ENCODE measurements around the gene TMEM252. TPM values are rescaled to one million over a fixed set of nuclear protein-coding genes. Genes with fewer than 3 reads are reported as not detected.

Gene TMEM252
- polyA plus RNA-seq, 1 of the 3 experiments (the other 2 are of a cell fraction) = not detected

DNA sequence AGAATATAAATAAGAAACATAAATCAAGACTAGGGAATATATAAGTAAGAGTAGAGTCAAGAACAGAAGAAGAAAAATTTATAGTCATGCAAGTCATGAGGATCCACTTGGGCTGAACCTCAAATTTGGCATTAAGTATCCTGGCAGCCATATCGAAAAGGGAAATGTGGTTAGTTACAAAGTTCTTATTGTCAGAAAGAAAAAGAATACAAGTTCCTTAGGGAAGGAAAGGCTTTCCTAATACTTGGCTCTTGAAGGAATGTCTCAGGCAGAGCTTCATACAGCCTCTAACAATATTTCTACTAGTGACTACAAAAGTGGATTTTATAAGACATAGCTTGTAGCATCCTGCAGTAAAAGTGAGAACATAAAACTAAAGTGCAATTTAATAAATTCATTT, 45.4 kb downstream of the TMEM252 start:
- DNase-seq = no peak
- Histone ChIP-seq H3K4me1 (ENCODE audit: control insufficient read depth in 1 of 2, insufficient read depth in 2 of 2, low read depth in 1 of 2, low read length in 1 of 2) (no peaks in the 10 kb centered on the region), H3K27me3 (ENCODE audit: insufficient read depth) (no peaks in the 10 kb centered on the region), H4K20me1 (ENCODE audit: insufficient read depth) (no peaks in the 10 kb centered on the region), H3K36me3 (replicated peaks in 1 of 2; ENCODE audit: control insufficient read depth in 1 of 2, insufficient read depth in 2 of 2, low read length in 1 of 2) (no peaks in the 10 kb centered on the region), H3K79me2 (ENCODE audit: insufficient read depth) (no peaks in the 10 kb centered on the region), H3K4me3 (ENCODE audit: low read depth in 2 of 2, low read length in 1 of 2) (no peak overlapping the region), H3K9me2 (no peaks in the 10 kb centered on the region), H3K9ac (no peak overlapping the region), H3K4me2 (no peak overlapping the region), H3K9me3 (no peaks in the 10 kb centered on the region), H3F3A (replicated peaks; ENCODE audit: insufficient read depth) (no peaks in the 10 kb centered on the region), H2AFZ (ENCODE audit: low read depth) (no peak overlapping the region), H3K27ac (ENCODE audit: low read depth in 2 of 2, low read length in 1 of 2) (no peak overlapping the region)
- CTCF ChIA-PET = interaction anchor here (1.3 kb wide), 1 partner anchor 13 kb away, joined by 4 read pairs; no protein-coding TSS in a partner anchor
- TF ChIP-seq GABPA (IDR thresholded peaks at IDR 0.05; ENCODE audit: low read depth) (no peak), RXRA (IDR thresholded peaks at IDR 0.05; ENCODE audit: borderline replicate concordance, low read depth) (no peak), SIN3A (IDR thresholded peaks at IDR 0.05; ENCODE audit: borderline replicate concordance, low read depth, low read length) (no peak), RAD21 (IDR thresholded peaks at IDR 0.05; ENCODE audit: low read length) (no peak), GATA2 (CRISPR knock-in tag; IDR thresholded peaks at IDR 0.05) (no peak), MXI1 (IDR thresholded peaks at IDR 0.05; ENCODE audit: low read depth, low read length) (no peak), RCOR1 (IDR thresholded peaks at IDR 0.05; ENCODE audit: low read length) (no peak), RFX5 (IDR thresholded peaks at IDR 0.05; ENCODE audit: low read length) (no peak), POLR2AphosphoS5 (IDR thresholded peaks at IDR 0.05; ENCODE audit: low read depth, low read length) (no peak), EP300 (IDR thresholded peaks at IDR 0.05; ENCODE audit: borderline replicate concordance in 1 of 2, low read depth in 1 of 2, low read length in 1 of 2) (no peak), SMC3 (IDR thresholded peaks at IDR 0.05; ENCODE audit: low read depth, low read length) (no peak), FOXM1 (IDR thresholded peaks at IDR 0.05; ENCODE audit: low read depth) (no peak), ELF1 (IDR thresholded peaks at IDR 0.05) (no peak), TEAD4 (IDR thresholded peaks at IDR 0.05; ENCODE audit: borderline replicate concordance, insufficient read depth) (no peak), JUND (IDR thresholded peaks at IDR 0.05) (no peak), FOXJ3 (CRISPR knock-in tag; IDR thresholded peaks at IDR 0.05) (no peak), CHD2 (IDR thresholded peaks at IDR 0.05; ENCODE audit: low read length, partially characterized antibody) (no peak)
- TF ChIP-seq, protein P1, sequence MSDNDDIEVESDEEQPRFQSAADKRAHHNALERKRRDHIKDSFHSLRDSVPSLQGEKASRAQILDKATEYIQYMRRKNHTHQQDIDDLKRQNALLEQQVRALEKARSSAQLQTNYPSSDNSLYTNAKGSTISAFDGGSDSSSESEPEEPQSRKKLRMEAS (IDR thresholded peaks at IDR 0.05; ENCODE audit: low read depth) = no peak
- TF ChIP-seq, protein P2, sequence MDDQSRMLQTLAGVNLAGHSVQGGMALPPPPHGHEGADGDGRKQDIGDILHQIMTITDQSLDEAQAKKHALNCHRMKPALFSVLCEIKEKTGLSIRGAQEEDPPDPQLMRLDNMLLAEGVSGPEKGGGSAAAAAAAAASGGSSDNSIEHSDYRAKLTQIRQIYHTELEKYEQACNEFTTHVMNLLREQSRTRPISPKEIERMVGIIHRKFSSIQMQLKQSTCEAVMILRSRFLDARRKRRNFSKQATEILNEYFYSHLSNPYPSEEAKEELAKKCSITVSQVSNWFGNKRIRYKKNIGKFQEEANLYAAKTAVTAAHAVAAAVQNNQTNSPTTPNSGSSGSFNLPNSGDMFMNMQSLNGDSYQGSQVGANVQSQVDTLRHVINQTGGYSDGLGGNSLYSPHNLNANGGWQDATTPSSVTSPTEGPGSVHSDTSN (IDR thresholded peaks at IDR 0.05) = no peak
- POLR2A ChIA-PET = no interaction called here
- WGBS (ENCODE audit: low lambda C conversion rate) = 8% methylated on average over 1 of the region's 1 CpG

DNA sequence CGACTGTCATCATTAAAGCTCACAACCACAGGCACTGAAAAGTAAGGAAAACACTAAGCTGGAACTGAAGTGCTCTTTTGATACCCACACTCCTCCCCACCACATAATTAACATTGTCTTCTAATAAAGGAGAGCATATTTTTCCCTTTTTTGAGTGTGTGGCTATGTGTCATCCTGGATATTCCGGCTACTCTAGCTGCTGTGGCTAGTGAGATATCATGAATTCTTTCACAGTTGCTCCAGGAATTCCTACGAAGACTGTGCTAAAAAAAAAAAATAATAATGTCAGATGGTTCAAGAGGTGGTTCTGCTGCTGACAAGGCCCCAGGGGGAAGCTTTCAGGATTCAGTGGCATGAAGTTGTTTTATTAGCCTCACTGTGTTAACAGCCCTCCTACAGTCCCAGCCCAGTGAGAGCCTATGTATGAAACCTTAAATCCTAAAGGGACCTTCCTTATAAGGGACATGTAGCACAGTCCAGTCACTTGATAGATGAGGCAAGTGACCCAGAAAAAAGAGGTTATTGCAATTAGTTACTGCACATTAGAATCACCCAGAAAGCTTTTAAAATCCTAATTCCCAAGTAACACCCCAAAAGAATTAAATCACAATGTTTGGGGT, 46.6 kb downstream of the TMEM252 start:
- WGBS (ENCODE audit: low lambda C conversion rate) = 1% methylated on average over 3 of the region's 3 CpGs
- no peaks in the 10 kb centered on the region for H3F3A ChIP-seq (replicated peaks; ENCODE audit: insufficient read depth)
- no peaks in the 10 kb centered on the region for H3K9me2 ChIP-seq
- H3K4me1 ChIP-seq (ENCODE audit: control insufficient read depth in 1 of 2, insufficient read depth in 2 of 2, low read depth in 1 of 2, low read length in 1 of 2) = no peaks in the 10 kb centered on the region
- POLR2A ChIA-PET = no interaction called here
- H3K36me3 ChIP-seq (replicated peaks in 1 of 2; ENCODE audit: control insufficient read depth in 1 of 2, insufficient read depth in 2 of 2, low read length in 1 of 2) = no peaks in the 10 kb centered on the region
- no peak overlapping the region for H3K27ac ChIP-seq (ENCODE audit: low read depth in 2 of 2, low read length in 1 of 2)
- TF ChIP-seq FOXM1 (IDR thresholded peaks at IDR 0.05; ENCODE audit: low read depth) (no peak), RAD21 (IDR thresholded peaks at IDR 0.05; ENCODE audit: low read length) (no peak), CHD2 (IDR thresholded peaks at IDR 0.05; ENCODE audit: low read length, partially characterized antibody) (no peak)
- no peaks in the 10 kb centered on the region for H4K20me1 ChIP-seq (ENCODE audit: insufficient read depth)
- H3K79me2 ChIP-seq (ENCODE audit: insufficient read depth) = no peaks in the 10 kb centered on the region
- DNase-seq = no peak
- no peak overlapping the region for H3K9ac ChIP-seq
- no peak overlapping the region for H2AFZ ChIP-seq (ENCODE audit: low read depth)
- CTCF ChIA-PET = interaction anchor here (2.3 kb wide), 1 partner anchor 14 kb away, joined by 8 read pairs; no protein-coding TSS in a partner anchor
- H3K4me2 ChIP-seq = no peak overlapping the region
- H3K4me3 ChIP-seq (ENCODE audit: low read depth in 2 of 2, low read length in 1 of 2) = no peak overlapping the region
- no peaks in the 10 kb centered on the region for H3K27me3 ChIP-seq (ENCODE audit: insufficient read depth)
- no peaks in the 10 kb centered on the region for H3K9me3 ChIP-seq

Measured in SK-N-SH (cell line).